MCF 10A (cell line): ENCODE data around the gene ESRRB. TPM values are rescaled to one million over a fixed set of nuclear protein-coding genes. Genes with fewer than 3 reads are reported as not detected.

Experiments
- BruUV-seq: library from RNA; stranded (reverse); fragments of 400-500 nt; replicated peaks from 2 replicates; lab custom pipeline; 2021; lab: Mats Ljungman, UMichigan
- CTCF ChIA-PET: fragments of 300-600 bp; sonication (Branson Sonifier 250); formaldehyde crosslinking; extraction: SDS; loops from one replicate; lab custom pipeline; 2021; ENCODE audit warnings: antibody characterized with exemption, inconsistent platforms; lab: Yijun Ruan, JAX
- POLR2A ChIA-PET: fragments of 300-600, 350-650 bp; sonication (Branson Sonifier 250); formaldehyde crosslinking; extraction: SDS; loops from one replicate; lab custom pipeline; 2020; ENCODE audit warnings: antibody characterized with exemption, inconsistent platforms; lab: Yijun Ruan, JAX
- DNase-seq: peaks from one replicate; pipeline ENCODE4 v3.0.0-alpha.2; 2018; ENCODE audit not compliant: unreplicated experiment
- H3K27ac Mint-ChIP-seq: one replicate; pipeline ENCODE4 v1.8.0; 2022; ENCODE audit warnings: mild to moderate bottlenecking, low read depth, mixed read lengths; ENCODE audit not compliant: unreplicated experiment
- H3K27me3 Mint-ChIP-seq: one replicate; pipeline ENCODE4 v1.8.0; 2022; ENCODE audit warnings: mixed read lengths; ENCODE audit not compliant: insufficient read depth, unreplicated experiment
- H3K36me3 Mint-ChIP-seq: one replicate; pipeline ENCODE4 v1.8.0; 2022; ENCODE audit warnings: mild to moderate bottlenecking, moderate library complexity, mixed read lengths; ENCODE audit not compliant: insufficient read depth, unreplicated experiment
- H3K4me1 Mint-ChIP-seq: one replicate; pipeline ENCODE4 v1.8.0; 2022; ENCODE audit warnings: mixed read lengths; ENCODE audit not compliant: insufficient read depth, unreplicated experiment
- H3K4me3 Mint-ChIP-seq: one replicate; pipeline ENCODE4 v1.8.0; 2022; ENCODE audit warnings: mild to moderate bottlenecking, moderate library complexity, mixed read lengths; ENCODE audit not compliant: unreplicated experiment
- H3K9me3 Mint-ChIP-seq: one replicate; pipeline ENCODE4 v1.8.0; 2022; ENCODE audit warnings: mixed read lengths; ENCODE audit not compliant: unreplicated experiment
- intact Hi-C: fragments of 100-400 bp; cut with micrococcal nuclease; formaldehyde crosslinking; loops from 2 replicates; pipeline ENCODE4 v1.14.1; 2022
- total RNA-seq: library from RNA; stranded (reverse); gene quantifications from 2 replicates; pipeline ENCODE4 v1.2.3, GENCODE V29; 2022
- TF ChIP-seq, protein P1 (sequence below): fragments of 200-600 bp; IDR thresholded peaks from one replicate; pipeline ENCODE4 v1.8.0; 2022; ENCODE audit warnings: antibody characterized with exemption, mild to moderate bottlenecking; ENCODE audit not compliant: unreplicated experiment

The ESRRB gene
- total RNA-seq, 1 experiment from 2014 or later: 0.23 TPM

DNA sequence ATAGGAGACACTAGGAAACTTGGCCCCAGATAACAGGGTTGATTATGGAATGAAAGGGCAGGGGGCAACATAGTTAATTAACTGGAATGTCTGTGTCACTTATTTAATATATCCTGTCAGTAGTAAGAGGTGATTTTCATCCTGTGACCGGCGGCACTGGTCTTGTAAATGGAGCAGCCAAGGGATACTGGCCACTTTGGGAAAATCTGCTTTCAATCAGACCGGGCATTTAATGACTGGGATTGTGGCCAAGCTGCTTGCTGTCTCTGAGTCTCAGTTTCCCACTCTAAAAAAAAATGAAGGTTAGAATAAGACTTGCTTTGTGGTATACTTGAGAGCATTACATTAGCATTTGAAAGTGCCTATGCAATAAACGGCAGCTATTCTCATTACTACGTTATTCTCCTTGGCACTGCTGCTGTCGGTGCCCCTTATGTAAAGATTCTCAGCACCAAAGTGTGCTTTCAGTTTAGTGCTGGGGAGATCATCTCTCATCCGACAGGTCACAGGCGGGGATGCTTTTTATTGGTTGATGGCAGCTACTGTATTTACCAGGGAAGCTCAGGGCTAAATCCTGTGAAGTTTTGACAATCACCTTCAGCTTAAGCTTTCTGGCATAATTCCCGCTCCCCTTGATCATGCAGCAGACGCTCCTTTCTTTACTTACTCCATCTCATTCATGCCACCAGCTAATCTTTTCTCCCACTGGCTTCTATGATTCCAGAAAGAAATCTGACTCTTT, 162.1 kb downstream of the ESRRB start:
- TF ChIP-seq, protein P1, sequence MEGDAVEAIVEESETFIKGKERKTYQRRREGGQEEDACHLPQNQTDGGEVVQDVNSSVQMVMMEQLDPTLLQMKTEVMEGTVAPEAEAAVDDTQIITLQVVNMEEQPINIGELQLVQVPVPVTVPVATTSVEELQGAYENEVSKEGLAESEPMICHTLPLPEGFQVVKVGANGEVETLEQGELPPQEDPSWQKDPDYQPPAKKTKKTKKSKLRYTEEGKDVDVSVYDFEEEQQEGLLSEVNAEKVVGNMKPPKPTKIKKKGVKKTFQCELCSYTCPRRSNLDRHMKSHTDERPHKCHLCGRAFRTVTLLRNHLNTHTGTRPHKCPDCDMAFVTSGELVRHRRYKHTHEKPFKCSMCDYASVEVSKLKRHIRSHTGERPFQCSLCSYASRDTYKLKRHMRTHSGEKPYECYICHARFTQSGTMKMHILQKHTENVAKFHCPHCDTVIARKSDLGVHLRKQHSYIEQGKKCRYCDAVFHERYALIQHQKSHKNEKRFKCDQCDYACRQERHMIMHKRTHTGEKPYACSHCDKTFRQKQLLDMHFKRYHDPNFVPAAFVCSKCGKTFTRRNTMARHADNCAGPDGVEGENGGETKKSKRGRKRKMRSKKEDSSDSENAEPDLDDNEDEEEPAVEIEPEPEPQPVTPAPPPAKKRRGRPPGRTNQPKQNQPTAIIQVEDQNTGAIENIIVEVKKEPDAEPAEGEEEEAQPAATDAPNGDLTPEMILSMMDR: no peak
- H3K36me3 Mint-ChIP-seq: no peaks in the 10 kb centered on the region
- no TSS peak for BruUV-seq
- H3K4me3 Mint-ChIP-seq: no peak overlapping the region
- CTCF ChIA-PET: interaction anchor here (0.5 to 1.1 kb wide), 3 partner anchors 11 to 611 kb away, joined by 3 to 5 read pairs (median 3); no protein-coding TSS in a partner anchor
- H3K9me3 Mint-ChIP-seq: no peaks in the 10 kb centered on the region
- no peak for DNase-seq
- peaks cover 11% of the 10 kb centered on the region for H3K27me3 Mint-ChIP-seq
- H3K27ac Mint-ChIP-seq: no peak overlapping the region
- peaks cover 5% of the 10 kb centered on the region for H3K4me1 Mint-ChIP-seq
- POLR2A ChIA-PET: interaction anchor here (1.2 kb wide), 1 partner anchor 23 kb away, joined by 3 read pairs; no protein-coding TSS in a partner anchor
- intact Hi-C loops: no loop called here

DNA sequence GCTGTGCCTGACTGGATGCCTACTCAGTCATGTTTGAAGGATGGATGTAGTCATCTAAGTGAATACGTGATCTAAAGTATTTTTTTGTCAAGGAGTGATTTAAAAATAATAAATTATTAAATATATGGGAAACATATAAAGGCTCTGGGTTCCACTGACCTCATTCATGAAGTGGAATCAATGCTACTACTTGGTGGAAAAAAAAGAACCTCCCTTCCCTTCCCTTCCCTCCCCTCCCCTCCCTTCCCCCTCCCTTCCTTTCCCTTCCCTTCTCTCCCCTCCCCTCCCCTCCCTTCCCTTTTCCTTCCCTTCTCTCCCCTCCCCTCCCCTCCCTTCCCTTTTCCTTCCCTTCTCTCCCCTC, 162.7 kb downstream of the ESRRB start:
- intact Hi-C loops: no loop called here
- Mint-ChIP-seq H3K4me3 (no peak overlapping the region), H3K27me3 (peaks cover 11% of the 10 kb centered on the region), H3K4me1 (peaks cover 5% of the 10 kb centered on the region), H3K9me3 (no peaks in the 10 kb centered on the region), H3K27ac (no peak overlapping the region), H3K36me3 (no peaks in the 10 kb centered on the region)
- no TSS peak for BruUV-seq
- POLR2A ChIA-PET: no interaction called here
- TF ChIP-seq, protein P1: no peak
- DNase-seq: no peak
- CTCF ChIA-PET: interaction anchor here (1.1 kb wide), 1 partner anchor 11 kb away, joined by 3 read pairs; no protein-coding TSS in a partner anchor

DNA sequence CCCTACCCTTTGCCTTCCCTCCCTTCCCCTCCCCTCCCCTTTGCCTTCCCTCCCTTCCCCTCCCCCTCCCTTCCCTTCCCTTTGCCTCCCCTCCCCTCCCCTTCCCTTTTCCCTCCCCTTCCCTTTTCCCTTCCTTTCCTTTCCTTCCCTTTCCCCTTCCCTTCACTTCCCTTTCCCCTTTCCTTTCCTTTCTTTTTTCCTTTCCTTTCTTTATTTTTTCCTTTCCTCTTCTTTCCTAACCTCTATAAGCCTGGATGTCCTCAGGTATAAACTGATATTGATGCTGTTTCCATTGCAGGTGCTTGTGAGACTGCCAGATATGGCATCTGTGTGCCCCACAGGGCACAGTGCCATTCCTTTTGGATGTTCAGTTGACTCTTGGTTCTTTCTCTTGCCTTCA, 163.2 kb downstream of the ESRRB start:
- POLR2A ChIA-PET: no interaction called here

DNA sequence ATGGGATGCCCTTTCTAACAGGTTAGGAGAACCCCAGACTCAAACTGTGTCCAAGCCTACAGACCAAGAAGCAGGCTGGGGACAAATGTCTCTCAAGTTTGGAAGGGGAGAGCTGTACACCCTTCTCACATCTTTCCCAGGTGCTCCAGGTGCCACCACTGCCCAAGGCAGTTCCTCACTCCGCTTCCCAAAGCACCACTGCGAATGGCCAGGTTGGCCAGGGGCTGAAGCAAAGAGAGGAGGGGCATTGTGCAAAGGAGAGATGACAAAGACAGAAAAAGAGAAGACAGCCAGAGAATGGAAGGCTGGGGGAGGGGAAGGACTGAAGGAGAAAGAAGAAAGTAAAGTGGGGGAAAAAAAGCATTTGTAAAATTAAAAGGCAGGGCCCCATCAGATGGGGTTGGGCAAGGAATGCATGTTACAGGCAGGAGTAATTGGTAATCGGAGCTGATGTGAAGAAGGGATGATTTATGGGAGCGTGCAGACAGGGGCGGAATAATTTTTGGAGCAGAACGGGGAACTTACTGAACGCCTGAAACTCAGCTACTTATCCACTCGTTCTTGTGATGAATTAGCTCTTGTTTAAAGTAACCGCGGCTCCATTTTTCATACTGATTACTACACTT, 165.8 kb downstream of the ESRRB start:
- no TSS peak for BruUV-seq
- POLR2A ChIA-PET: no interaction called here
- Mint-ChIP-seq H3K4me1 (peaks cover 10% of the 10 kb centered on the region), H3K27ac (no peak overlapping the region), H3K9me3 (no peaks in the 10 kb centered on the region), H3K36me3 (no peaks in the 10 kb centered on the region), H3K4me3 (no peak overlapping the region), H3K27me3 (peaks cover 11% of the 10 kb centered on the region)
- DNase-seq: no peak
- CTCF ChIA-PET: interaction anchor here (1.0 kb wide), 1 partner anchor 8 kb away, joined by 3 read pairs; no protein-coding TSS in a partner anchor
- intact Hi-C loops: no loop called here
- TF ChIP-seq, protein P1: no peak

More for the DNA sequence above, 163.2 kb downstream of the ESRRB start:
- DNase-seq: no peak
- Mint-ChIP-seq H3K4me1 (peaks cover 5% of the 10 kb centered on the region), H3K27ac (no peak overlapping the region), H3K9me3 (no peaks in the 10 kb centered on the region), H3K36me3 (no peaks in the 10 kb centered on the region), H3K4me3 (no peak overlapping the region), H3K27me3 (peaks cover 11% of the 10 kb centered on the region)
- no TSS peak for BruUV-seq
- CTCF ChIA-PET: no interaction called here
- intact Hi-C loops: no loop called here
- TF ChIP-seq, protein P1: no peak
